GM12878 (cell line): ENCODE measurements around the gene MVB12B. TPM values are rescaled to one million over a fixed set of nuclear protein-coding genes. Genes with fewer than 3 reads are reported as not detected.

ENCODE experiments used
- ATAC-seq: fragments of 200-7000 bp; cut with Tn5 transposase; 3 replicates; pipeline ENCODE4 v1.9.1; 2020; ENCODE audit warnings: mild to moderate bottlenecking, moderate library complexity
- BruUV-seq: library from RNA; stranded (reverse); fragments of 400-500 nt; replicated peaks from 2 replicates; lab custom pipeline; 2021; lab: Mats Ljungman, UMichigan
- CTCF ChIA-PET: fragments of 300-600 bp; sonication (Branson Sonifier 250); formaldehyde crosslinking; extraction: SDS; loops from one replicate; lab custom pipeline; 2021; ENCODE audit warnings: inconsistent platforms; lab: Yijun Ruan, JAX
- POLR2A ChIA-PET: fragments of 350-600 bp; formaldehyde crosslinking; extraction: SDS; loops from one replicate; lab custom pipeline; 2021; ENCODE audit warnings: inconsistent platforms; lab: Charles Lee
- RAD21 ChIA-PET: fragments of 300-600 bp; sonication (Branson Sonifier 250); formaldehyde crosslinking; loops from one replicate; lab custom pipeline; 2023; ENCODE audit warnings: antibody characterized with exemption; ENCODE audit not compliant: unreplicated experiment; lab: Charles Lee
- SMC1A ChIA-PET: fragments of 300-600 bp; sonication (Branson Sonifier 250); formaldehyde crosslinking; loops from one replicate; lab custom pipeline; 2023; ENCODE audit not compliant: unreplicated experiment, uncharacterized antibody; lab: Charles Lee
- DNase-seq: peaks from one replicate; pipeline ENCODE4 v3.0.0-alpha.2; 2011; ENCODE audit warnings: low read depth, low spot score
- FAIRE-seq: peaks from 3 replicates; lab custom pipeline; 2011; peaks lifted over from hg19 to GRCh38; lab: Jason Lieb, UNC
- H2AFZ ChIP-seq: 2 replicates; pipeline ENCODE4 v1.6.0; 2011; ENCODE audit warnings: low read depth, low read length, control low read depth; ENCODE audit not compliant: control insufficient read depth
- H3K27ac ChIP-seq: 2 replicates; pipeline ENCODE4 v1.5.1; 2011; ENCODE audit warnings: control low read depth; ENCODE audit not compliant: control insufficient read depth, insufficient read depth
- H3K27me3 ChIP-seq, 2 experiments: replicated peaks in 1 of 2; 2 replicates each; pipeline versions ENCODE4 v1.6.0 to v1.6.1; 2011; ENCODE audit warnings: low read length in 1 of 2; ENCODE audit not compliant: control insufficient read depth in 2 of 2, insufficient read depth in 2 of 2
- H3K36me3 ChIP-seq, 2 experiments: 2 replicates each; pipeline ENCODE4 v1.5.1; 2011; ENCODE audit warnings: low read length in 1 of 2; ENCODE audit not compliant: control insufficient read depth in 2 of 2, insufficient read depth in 2 of 2
- H3K4me1 ChIP-seq: 2 replicates; pipeline ENCODE4 v1.6.1; 2011; ENCODE audit warnings: mild to moderate bottlenecking, low read length, moderate library complexity, mixed read lengths; ENCODE audit not compliant: control insufficient read depth, insufficient read depth
- H3K4me2 ChIP-seq: 2 replicates; pipeline ENCODE4 v1.6.0; 2011; ENCODE audit warnings: control low read depth; ENCODE audit not compliant: control insufficient read depth, insufficient read depth
- H3K4me3 ChIP-seq: fragments of 200-600 bp; sonication (generic); 2 replicates; pipeline ENCODE4 v1.5.1; 2016
- H3K79me2 ChIP-seq: 2 replicates; pipeline ENCODE4 v1.6.0; 2011; ENCODE audit warnings: low read length; ENCODE audit not compliant: control insufficient read depth, insufficient read depth
- H3K9ac ChIP-seq: 2 replicates; pipeline ENCODE4 v1.8.0; 2011; ENCODE audit warnings: low read length, control low read depth, mixed read lengths; ENCODE audit not compliant: control insufficient read depth, insufficient read depth
- H3K9me3 ChIP-seq: replicated peaks from 3 replicates; pipeline ENCODE4 v1.5.1; 2011; ENCODE audit warnings: mild to moderate bottlenecking, low read length; ENCODE audit not compliant: control insufficient read depth, insufficient read depth
- H4K20me1 ChIP-seq: 2 replicates; pipeline ENCODE4 v1.6.0; 2011; ENCODE audit not compliant: control insufficient read depth, insufficient read depth
- CBFB ChIP-seq: IDR thresholded peaks from 2 replicates; pipeline ENCODE4 v1.6.1; 2016; ENCODE audit warnings: antibody characterized with exemption, low read depth
- EED ChIP-seq: sonication (generic); IDR thresholded peaks from 2 replicates; pipeline ENCODE4 v1.6.1; 2016; ENCODE audit warnings: antibody characterized with exemption, low read depth
- RFX5 ChIP-seq: IDR thresholded peaks from 2 replicates; pipeline ENCODE4 v1.6.1; 2011; ENCODE audit warnings: low read depth, low read length, improper control_type of control experiment
- TAF1 ChIP-seq: IDR thresholded peaks from 2 replicates; pipeline ENCODE4 v1.6.1; 2011; ENCODE audit warnings: mild to moderate bottlenecking, low read depth, low read length, borderline replicate concordance
- ZNF217 ChIP-seq: fragments of 450-650 bp; IDR thresholded peaks from 2 replicates; pipeline ENCODE4 v1.6.1; 2017; ENCODE audit warnings: antibody characterized with exemption, mild to moderate bottlenecking
- WGBS: methylation state at CpG from one replicate; pipeline ENCODE4 v1.1.6; 2016; ENCODE audit warnings: low lambda C conversion rate; ENCODE audit not compliant: insufficient replicate concordance, insufficient coverage; ENCODE audit errors: missing lambda C conversion rate; 5-methylcytosine and 5-hydroxymethylcytosine counted together
- in situ Hi-C: fragments of 300-500 bp; cut with MboI; formaldehyde crosslinking; loops from 9 replicates; pipeline ENCODE4 v1.14.3; 2018; ENCODE audit warnings: mixed read lengths
- intact Hi-C: fragments of 100-400 bp; cut with micrococcal nuclease; formaldehyde crosslinking; loops from one replicate; pipeline ENCODE4 v1.14.2; 2022; ENCODE audit not compliant: unreplicated experiment
- polyA plus RNA-seq, 11 experiments: library from polyadenylated mRNA; depleted of rRNA in 4 of 11; unstranded in 6 of 11; stranded (reverse) in 5 of 11; fragments of >200 nt; fragmentation: Nextera tagmentation in 4 of 11; fragmentation: Illumina TruSeq in 1 of 11; extraction: Ambion mirVana in 4 of 11; extraction: Trizol in 1 of 11; gene quantifications; 1 replicate in 1 of 11; 2 replicates in 10 of 11; pipeline versions ENCODE4 v1.2.1 to v1.2.3, GENCODE V29; 2011 to 2016; ENCODE audit warnings: inconsistent platforms in 2 of 11, missing spikeins in 2 of 11, low read depth in 1 of 11
- total RNA-seq, 4 experiments: library from RNA; depleted of rRNA in 3 of 4; stranded (reverse); fragments of >200 nt in 3 of 4; fragmentation: Illumina TruSeq in 1 of 4; extraction: Trizol in 1 of 4; gene quantifications; 2 replicates each; pipeline versions ENCODE4 v1.2.1 to v1.2.3, GENCODE V29; 2013 to 2021
- TF ChIP-seq, protein P1 (sequence below): IDR thresholded peaks from 2 replicates; pipeline ENCODE4 v1.6.1; 2012; ENCODE audit warnings: low read depth, low read length, improper control_type of control experiment
- TF ChIP-seq, protein P2 (sequence below): fragments of 450-650 bp; conservative IDR thresholded peaks from 2 replicates; pipeline ENCODE4 v1.6.1; 2017; ENCODE audit warnings: mild to moderate bottlenecking, moderate library complexity
- TF ChIP-seq, protein P3 (sequence below): fragments of 450-650 bp; IDR thresholded peaks from 2 replicates; pipeline ENCODE4 v1.6.1; 2018; ENCODE audit warnings: borderline replicate concordance, mild to moderate bottlenecking; ENCODE audit not compliant: partially characterized antibody
- TF ChIP-seq, protein P4 (sequence below): IDR thresholded peaks from 2 replicates; pipeline ENCODE4 v1.6.1; 2012; ENCODE audit warnings: low read depth, low read length, improper control_type of control experiment

MVB12B gene
- total and polyA plus RNA-seq, 10 of the 15 experiments (the other 5 are each of a cell fraction or from before 2014, with no cell fraction given), result 0.08 TPM; not detected in 9

DNA sequence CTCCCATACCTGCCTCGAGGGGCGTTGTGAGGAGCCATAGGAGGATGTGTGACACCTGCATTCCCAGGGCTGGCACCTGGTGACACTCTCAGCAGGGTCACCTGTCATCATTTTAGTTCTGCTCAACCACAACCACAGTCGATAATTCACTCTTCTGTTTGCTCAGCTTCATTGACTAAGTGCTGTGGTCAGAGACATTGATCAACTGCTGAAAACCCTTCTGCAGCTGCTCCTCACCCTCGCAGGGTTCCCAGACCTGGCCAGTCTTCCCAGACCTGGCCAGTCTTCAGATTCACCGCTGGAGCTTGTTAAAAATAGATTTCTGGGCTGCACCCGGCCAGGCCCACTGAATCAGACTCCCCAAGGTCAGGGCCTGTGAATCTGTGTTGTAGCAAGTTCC lies 92.8 kb downstream of the MVB12B start:
- Histone ChIP-seq H3K4me2 (no peak overlapping the region), H2AFZ (no peak overlapping the region), H3K9ac (no peak overlapping the region), H3K4me1 (no peaks in the 10 kb centered on the region), H3K4me3 (no peak overlapping the region), H3K9me3 (no peaks in the 10 kb centered on the region), H4K20me1 (no peaks in the 10 kb centered on the region), H3K27me3 (peaks cover 6% of the 10 kb centered on the region in 2 experiments), H3K36me3 (no peaks in the 10 kb centered on the region)
- intact Hi-C loops (no loop called here), in situ Hi-C loops (loop anchor here (10.0 kb wide), 1 partner anchor 55 kb away; no protein-coding TSS in a partner anchor)
- SMC1A ChIA-PET, result interaction anchor here (1.1 kb wide), 1 partner anchor 21 kb away, joined by 3 read pairs; no protein-coding TSS in a partner anchor
- no peak for FAIRE-seq
- CTCF ChIA-PET, result interaction anchor here (1.4 kb wide), 1 partner anchor 20 kb away, joined by 5 read pairs; no protein-coding TSS in a partner anchor
- 15% methylated on average over 6 of the region's 6 CpGs for WGBS
- RAD21 ChIA-PET, result no interaction called here
- TF ChIP-seq, protein P1, sequence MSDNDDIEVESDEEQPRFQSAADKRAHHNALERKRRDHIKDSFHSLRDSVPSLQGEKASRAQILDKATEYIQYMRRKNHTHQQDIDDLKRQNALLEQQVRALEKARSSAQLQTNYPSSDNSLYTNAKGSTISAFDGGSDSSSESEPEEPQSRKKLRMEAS, result no peak
- TF ChIP-seq RFX5, result no peak
- no peak for TF ChIP-seq ZNF217
- TF ChIP-seq, protein P2, sequence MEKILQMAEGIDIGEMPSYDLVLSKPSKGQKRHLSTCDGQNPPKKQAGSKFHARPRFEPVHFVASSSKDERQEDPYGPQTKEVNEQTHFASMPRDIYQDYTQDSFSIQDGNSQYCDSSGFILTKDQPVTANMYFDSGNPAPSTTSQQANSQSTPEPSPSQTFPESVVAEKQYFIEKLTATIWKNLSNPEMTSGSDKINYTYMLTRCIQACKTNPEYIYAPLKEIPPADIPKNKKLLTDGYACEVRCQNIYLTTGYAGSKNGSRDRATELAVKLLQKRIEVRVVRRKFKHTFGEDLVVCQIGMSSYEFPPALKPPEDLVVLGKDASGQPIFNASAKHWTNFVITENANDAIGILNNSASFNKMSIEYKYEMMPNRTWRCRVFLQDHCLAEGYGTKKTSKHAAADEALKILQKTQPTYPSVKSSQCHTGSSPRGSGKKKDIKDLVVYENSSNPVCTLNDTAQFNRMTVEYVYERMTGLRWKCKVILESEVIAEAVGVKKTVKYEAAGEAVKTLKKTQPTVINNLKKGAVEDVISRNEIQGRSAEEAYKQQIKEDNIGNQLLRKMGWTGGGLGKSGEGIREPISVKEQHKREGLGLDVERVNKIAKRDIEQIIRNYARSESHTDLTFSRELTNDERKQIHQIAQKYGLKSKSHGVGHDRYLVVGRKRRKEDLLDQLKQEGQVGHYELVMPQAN, result no peak
- TF ChIP-seq, protein P3, sequence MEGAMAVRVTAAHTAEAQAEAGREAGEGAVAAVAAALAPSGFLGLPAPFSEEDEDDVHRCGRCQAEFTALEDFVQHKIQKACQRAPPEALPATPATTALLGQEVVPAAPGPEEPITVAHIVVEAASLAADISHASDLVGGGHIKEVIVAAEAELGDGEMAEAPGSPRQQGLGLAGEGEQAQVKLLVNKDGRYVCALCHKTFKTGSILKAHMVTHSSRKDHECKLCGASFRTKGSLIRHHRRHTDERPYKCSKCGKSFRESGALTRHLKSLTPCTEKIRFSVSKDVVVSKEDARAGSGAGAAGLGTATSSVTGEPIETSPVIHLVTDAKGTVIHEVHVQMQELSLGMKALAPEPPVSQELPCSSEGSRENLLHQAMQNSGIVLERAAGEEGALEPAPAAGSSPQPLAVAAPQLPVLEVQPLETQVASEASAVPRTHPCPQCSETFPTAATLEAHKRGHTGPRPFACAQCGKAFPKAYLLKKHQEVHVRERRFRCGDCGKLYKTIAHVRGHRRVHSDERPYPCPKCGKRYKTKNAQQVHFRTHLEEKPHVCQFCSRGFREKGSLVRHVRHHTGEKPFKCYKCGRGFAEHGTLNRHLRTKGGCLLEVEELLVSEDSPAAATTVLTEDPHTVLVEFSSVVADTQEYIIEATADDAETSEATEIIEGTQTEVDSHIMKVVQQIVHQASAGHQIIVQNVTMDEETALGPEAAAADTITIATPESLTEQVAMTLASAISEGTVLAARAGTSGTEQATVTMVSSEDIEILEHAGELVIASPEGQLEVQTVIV, result no peak
- no peak for TF ChIP-seq CBFB
- TF ChIP-seq, protein P4, sequence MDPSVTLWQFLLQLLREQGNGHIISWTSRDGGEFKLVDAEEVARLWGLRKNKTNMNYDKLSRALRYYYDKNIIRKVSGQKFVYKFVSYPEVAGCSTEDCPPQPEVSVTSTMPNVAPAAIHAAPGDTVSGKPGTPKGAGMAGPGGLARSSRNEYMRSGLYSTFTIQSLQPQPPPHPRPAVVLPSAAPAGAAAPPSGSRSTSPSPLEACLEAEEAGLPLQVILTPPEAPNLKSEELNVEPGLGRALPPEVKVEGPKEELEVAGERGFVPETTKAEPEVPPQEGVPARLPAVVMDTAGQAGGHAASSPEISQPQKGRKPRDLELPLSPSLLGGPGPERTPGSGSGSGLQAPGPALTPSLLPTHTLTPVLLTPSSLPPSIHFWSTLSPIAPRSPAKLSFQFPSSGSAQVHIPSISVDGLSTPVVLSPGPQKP, result no peak
- no peak for TF ChIP-seq TAF1
- TF ChIP-seq EED, result no peak
- TF ChIP-seq, all 136 proteins: peak for 0
- no peak for ATAC-seq
- Histone ChIP-seq H3K79me2 (no peaks in the 10 kb centered on the region), H3K27ac (no peak overlapping the region)
- DNase-seq, result no peak
- no TSS peak for BruUV-seq
- POLR2A ChIA-PET, result no interaction called here
